HG03196 (cell line): ENCODE results near the gene OR51B5.
"Not testable (repeated sequence)": the region's sequence is repeated elsewhere in the genome, so short reads cannot be mapped to it uniquely, and the experiment has no call there.

Experiments
- ATAC-seq: cut with Tn5 transposase; IDR thresholded peaks from one replicate; pipeline ENCODE4 v1.9.1; 2021; ENCODE audit not compliant: unreplicated experiment

Gene OR51B5

GRCh38 chr11:5336331-5336730 is 7.0 kb downstream of the OR51B5 start:
- no peak for ATAC-seq

GRCh38 chr11:5335170-5335569 is 8.2 kb downstream of the OR51B5 start:
- no peak for ATAC-seq

GRCh38 chr11:5324197-5324596 is 19.1 kb downstream of the OR51B5 start, which contains the start of gene OR51B2:
Gene OR51B2 (minus strand): TSS chr11:5324297. CDS start chr11:5324297, 0 bp downstream.
- no peak for ATAC-seq

DNA sequence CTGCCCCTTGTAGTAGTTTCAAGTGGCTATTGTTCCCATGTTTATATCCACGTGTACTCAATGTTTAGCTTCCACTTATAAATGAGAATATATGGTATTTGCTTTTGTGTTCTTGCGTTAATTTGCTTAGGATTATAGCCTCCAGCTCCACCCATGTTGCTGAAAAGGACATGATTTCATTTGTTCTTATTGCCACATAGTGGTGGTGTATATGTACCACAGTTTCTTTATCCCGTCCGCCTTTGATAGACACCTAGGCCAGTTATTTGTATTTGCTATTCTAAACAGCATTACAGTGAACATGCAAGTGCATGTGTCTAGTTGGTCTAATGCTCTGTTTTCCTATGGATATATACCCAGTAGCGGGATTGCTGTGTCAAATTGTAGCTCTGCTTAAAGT is 26.0 kb downstream of the OR51B5 start:
- no peak for ATAC-seq

- ATAC-seq: not testable (repeated sequence)
Measured at GRCh38 chr11:5313326-5314023, 29.8 kb downstream of the OR51B5 start.

DNA sequence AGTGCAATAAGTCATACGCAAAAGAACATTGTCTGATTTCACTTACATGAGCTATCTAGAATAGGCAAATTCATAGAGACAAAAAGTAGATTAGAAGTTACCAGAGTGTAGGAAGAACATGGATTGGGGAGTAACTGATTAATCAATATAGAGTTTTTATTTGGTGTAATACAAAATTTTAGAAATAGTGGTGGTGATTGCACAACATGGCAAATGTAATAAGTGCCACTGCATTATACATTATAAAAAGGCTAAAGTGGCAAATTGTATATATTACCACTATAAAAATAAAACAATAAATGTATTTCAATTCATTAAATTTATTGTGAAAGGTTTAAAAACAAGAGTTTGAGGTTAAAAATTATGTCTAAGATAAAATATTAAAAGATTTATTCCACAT is 32.9 kb downstream of the OR51B5 start:
- no peak for ATAC-seq

DNA sequence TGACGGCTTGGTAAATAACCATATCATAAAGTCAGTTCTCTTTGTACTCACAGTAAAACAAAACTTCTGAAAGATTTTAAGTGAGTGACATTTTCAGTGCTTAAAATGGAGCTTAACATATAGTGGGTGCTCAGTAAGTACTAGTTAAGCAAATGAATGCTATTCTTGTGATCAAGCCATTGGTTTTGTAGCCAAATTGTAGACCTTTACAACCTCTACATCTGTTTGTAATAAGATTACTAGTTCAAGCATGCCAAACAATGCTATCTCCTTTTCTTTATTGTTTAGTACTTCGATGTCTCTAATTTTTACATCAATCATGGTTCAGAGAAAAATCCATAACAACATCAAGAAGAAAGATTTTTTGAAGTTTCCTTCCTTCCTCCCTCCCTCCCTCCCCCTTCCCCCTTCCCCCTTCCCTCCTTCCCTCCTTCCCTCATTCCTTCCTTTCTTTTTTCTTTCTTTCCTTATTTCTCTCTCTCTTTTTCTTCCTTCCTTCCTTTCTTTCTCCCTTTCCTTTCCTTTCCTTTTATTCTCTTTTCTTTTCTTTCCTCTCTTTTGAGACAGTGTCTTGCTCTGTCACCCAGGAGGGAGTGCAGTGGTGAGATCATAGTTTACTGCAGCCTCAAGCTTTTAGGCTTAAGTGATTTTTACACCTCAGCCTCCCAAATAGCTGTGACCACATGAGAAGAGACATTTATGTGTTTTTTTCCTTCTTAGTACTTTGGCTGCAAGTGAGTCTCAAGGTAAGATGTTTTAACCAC is 35.9 kb downstream of the OR51B5 start:
- ATAC-seq: no peak

- ATAC-seq: no peak
Measured at GRCh38 chr11:5304046-5304445, 39.3 kb downstream of the OR51B5 start.

DNA sequence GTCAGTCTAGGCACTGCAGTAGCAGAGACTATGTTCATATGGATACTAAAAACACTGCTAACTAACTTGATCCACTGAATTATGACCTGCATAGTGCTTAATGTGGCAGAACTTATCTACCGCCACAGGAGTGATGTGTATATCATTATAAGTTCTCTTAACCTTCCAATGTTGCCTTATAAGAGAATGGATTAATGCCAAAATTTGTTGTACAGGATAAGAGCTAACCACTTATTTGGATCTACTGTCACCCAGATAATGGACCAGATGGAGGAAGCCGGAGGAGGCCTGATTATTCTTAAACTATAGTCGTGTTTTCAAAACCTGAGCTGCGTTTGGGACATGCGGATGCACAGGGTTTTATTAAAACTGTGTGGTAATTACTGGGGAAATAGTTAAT is 39.7 kb downstream of the OR51B5 start:
- ATAC-seq: no peak

DNA sequence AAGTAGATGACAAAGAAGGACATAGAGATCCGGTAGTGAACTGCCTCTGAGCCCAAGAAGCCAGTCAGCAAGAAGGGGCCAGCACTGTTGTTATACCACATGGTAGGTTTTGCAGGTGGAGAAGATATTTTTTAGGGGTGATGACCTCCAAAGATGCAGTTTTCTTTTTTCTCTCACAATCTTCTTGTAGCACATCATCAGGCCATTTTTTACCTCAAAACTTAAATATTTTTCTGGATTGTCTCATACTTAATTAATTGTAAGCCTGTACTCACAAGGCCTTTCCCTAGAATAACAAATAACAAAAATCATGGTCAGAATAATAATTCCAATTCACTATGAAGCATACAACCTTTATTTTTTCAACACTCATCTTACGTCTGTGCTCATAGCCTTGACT is 41.5 kb downstream of the OR51B5 start, which contains the start of gene OR51B4:
Gene OR51B4, minus strand, starts transcription at position 101 of the 400 bp plus-strand sequence. Its CDS starts 0 bp downstream, at position 101.
- no peak for ATAC-seq

DNA sequence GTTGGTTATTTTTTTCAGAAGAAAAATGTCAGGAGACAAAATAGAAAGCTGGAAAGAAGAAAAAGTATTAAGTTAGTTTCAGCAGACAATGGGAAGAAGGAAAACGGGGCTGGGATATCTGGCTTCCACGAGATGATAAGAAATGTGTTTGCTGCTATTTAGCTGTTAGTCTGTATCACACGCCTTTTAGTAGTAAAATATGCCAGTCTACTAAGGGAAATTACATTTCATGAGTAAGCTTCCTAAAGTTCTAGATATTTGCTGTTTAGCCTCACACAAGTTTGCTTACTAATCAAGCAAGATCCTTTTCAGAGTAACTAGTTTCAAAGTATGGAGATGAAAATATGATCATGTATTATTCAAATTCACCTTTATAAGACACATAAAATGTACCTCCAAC is 43.1 kb downstream of the OR51B5 start:
- ATAC-seq: no peak

DNA sequence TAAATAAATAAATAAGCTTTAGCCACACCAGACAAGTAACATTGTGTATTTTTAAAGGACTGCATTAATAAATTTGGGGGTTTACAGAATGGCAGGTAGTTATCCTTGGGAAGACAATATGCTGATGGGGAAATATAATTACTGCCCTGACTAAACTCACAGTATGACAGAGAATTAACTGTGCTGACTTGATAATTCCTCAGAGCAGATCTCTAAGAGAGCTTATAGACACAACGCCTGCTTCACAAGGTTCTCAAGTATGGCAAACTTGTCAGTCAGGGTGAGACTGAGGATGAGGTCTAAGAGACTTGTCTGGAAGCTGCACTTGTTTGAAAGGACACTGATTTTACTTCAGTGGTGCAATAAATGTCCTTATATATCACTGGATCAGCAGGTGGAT is 44.9 kb downstream of the OR51B5 start:
- no peak for ATAC-seq

GRCh38 chr11:5297721-5298323 is 45.5 kb downstream of the OR51B5 start:
- ATAC-seq: no peak

- not testable (repeated sequence) for ATAC-seq
Measured at GRCh38 chr11:5294342-5294995, 48.9 kb downstream of the OR51B5 start.

GRCh38 chr11:5293028-5293427 is 50.3 kb downstream of the OR51B5 start:
- ATAC-seq: no peak
